SK-N-SH (cell line): Measurements from ENCODE around the gene TNFSF18.

Source experiments
- CHD2 ChIP-seq: fragments of 150-350 bp; IDR thresholded peaks from 2 replicates; pipeline ENCODE4 v1.6.1; 2018; ENCODE audit warnings: low read length; ENCODE audit not compliant: partially characterized antibody
- CTCF ChIP-seq: fragments of 200-600 bp; sonication (generic); IDR thresholded peaks from 2 replicates; pipeline ENCODE4 v1.6.1; 2017; ENCODE audit warnings: antibody characterized with exemption, mild to moderate bottlenecking, moderate library complexity
- EP300 ChIP-seq, 2 experiments: IDR thresholded peaks; 2 replicates each; pipeline versions ENCODE4 v1.4.0 to v1.6.1; 2012; ENCODE audit warnings: borderline replicate concordance in 1 of 2, low read depth in 1 of 2, low read length in 1 of 2
- GABPA ChIP-seq: IDR thresholded peaks from 2 replicates; pipeline ENCODE4 v1.4.0; 2012; ENCODE audit warnings: low read depth, mild to moderate bottlenecking
- NFIC ChIP-seq: IDR thresholded peaks from 2 replicates; pipeline ENCODE4 v1.4.0; 2012; ENCODE audit warnings: borderline replicate concordance
- NRF1 ChIP-seq: IDR thresholded peaks from 2 replicates; pipeline ENCODE4 v1.6.1; 2012; ENCODE audit warnings: low read depth, mild to moderate bottlenecking, low read length
- POLR2AphosphoS5 ChIP-seq: IDR thresholded peaks from 2 replicates; pipeline ENCODE4 v1.6.1; 2012; ENCODE audit warnings: low read depth, low read length
- SMC3 ChIP-seq: IDR thresholded peaks from 2 replicates; pipeline ENCODE4 v1.6.1; 2012; ENCODE audit warnings: low read depth, low read length, improper control_type of control experiment
- TF ChIP-seq, protein P1 (sequence below): IDR thresholded peaks from 2 replicates; pipeline ENCODE4 v1.6.1; 2012; ENCODE audit warnings: mild to moderate bottlenecking, low read depth, low read length, moderate library complexity
- TF ChIP-seq, protein P2 (sequence below): IDR thresholded peaks from 2 replicates; pipeline ENCODE4 v1.4.0; 2012; ENCODE audit warnings: low read depth

DNA sequence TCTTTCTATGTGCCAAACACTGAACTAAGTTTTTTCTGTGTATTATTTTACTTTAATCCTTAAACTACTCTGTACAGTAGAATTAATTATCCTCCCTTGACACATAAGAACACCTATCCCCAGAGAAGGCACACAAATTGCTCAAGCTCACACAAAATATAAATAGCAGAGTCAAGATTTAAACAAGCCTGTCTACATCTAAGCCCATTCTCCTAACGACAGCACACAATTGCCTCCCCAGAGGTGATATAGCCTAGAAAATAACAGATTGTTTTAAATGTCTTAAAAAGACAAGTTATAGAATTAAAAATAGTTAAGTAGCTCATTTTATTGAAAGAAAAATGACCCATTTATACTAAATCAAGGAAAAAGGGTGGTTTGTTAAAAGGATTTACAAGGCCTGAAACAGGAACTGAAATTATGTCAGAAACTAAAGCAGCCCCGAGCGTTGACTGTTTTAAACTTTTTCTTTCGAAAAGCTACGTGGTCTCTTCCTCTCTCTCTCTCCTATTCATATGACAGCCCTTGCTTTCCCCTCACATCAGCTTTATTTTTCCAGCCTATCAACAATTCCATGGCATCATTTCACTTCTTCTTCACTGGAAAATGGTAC, 30.5 kb downstream of the TNFSF18 start:
- TF ChIP-seq CTCF = no peak
- TF ChIP-seq, protein P1, sequence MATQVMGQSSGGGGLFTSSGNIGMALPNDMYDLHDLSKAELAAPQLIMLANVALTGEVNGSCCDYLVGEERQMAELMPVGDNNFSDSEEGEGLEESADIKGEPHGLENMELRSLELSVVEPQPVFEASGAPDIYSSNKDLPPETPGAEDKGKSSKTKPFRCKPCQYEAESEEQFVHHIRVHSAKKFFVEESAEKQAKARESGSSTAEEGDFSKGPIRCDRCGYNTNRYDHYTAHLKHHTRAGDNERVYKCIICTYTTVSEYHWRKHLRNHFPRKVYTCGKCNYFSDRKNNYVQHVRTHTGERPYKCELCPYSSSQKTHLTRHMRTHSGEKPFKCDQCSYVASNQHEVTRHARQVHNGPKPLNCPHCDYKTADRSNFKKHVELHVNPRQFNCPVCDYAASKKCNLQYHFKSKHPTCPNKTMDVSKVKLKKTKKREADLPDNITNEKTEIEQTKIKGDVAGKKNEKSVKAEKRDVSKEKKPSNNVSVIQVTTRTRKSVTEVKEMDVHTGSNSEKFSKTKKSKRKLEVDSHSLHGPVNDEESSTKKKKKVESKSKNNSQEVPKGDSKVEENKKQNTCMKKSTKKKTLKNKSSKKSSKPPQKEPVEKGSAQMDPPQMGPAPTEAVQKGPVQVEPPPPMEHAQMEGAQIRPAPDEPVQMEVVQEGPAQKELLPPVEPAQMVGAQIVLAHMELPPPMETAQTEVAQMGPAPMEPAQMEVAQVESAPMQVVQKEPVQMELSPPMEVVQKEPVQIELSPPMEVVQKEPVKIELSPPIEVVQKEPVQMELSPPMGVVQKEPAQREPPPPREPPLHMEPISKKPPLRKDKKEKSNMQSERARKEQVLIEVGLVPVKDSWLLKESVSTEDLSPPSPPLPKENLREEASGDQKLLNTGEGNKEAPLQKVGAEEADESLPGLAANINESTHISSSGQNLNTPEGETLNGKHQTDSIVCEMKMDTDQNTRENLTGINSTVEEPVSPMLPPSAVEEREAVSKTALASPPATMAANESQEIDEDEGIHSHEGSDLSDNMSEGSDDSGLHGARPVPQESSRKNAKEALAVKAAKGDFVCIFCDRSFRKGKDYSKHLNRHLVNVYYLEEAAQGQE = no peak
- no peak for TF ChIP-seq SMC3
- TF ChIP-seq EP300 (IDR thresholded peaks at IDR 0.05; ENCODE audit: borderline replicate concordance in 1 of 2, low read depth in 1 of 2, low read length in 1 of 2) = no peak
- no peak for TF ChIP-seq NRF1
- TF ChIP-seq GABPA = no peak
- TF ChIP-seq, protein P2, sequence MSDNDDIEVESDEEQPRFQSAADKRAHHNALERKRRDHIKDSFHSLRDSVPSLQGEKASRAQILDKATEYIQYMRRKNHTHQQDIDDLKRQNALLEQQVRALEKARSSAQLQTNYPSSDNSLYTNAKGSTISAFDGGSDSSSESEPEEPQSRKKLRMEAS = no peak
- TF ChIP-seq CHD2 = no peak
- TF ChIP-seq POLR2AphosphoS5 = no peak
- TF ChIP-seq NFIC = no peak
